HG03039 (cell line): Measurements from ENCODE around the gene TMEM19.

ENCODE experiments used
- ATAC-seq: cut with Tn5 transposase; IDR thresholded peaks from one replicate; pipeline ENCODE4 v1.9.1; 2021; ENCODE audit warnings: mild to moderate bottlenecking, moderate library complexity; ENCODE audit not compliant: unreplicated experiment

TMEM19 gene

GRCh38 chr12:71685914-71686657 lies at the start of gene TMEM19:
TSS of gene TMEM19 (plus strand) at chr12:71686082. CDS start at chr12:71686681, 599 bp downstream.
- peak; percentile 81 for ATAC-seq

GRCh38 chr12:71636704-71637115 lies 49.2 kb upstream of the TMEM19 start:
- ATAC-seq = no peak

GRCh38 chr12:71638499-71638898 lies 47.4 kb upstream of the TMEM19 start:
- no peak for ATAC-seq

- no peak for ATAC-seq
Observed at GRCh38 chr12:71639341-71639760, 46.5 kb upstream of the TMEM19 start.

- no peak for ATAC-seq
Observed at GRCh38 chr12:71640316-71640715, 45.6 kb upstream of the TMEM19 start.

GRCh38 chr12:71641390-71641789 lies 44.5 kb upstream of the TMEM19 start:
- ATAC-seq = no peak

GRCh38 chr12:71642264-71642663 lies 43.6 kb upstream of the TMEM19 start:
- peak; percentile 67 for ATAC-seq

- no peak for ATAC-seq
Observed at GRCh38 chr12:71645268-71645667, 40.6 kb upstream of the TMEM19 start.

GRCh38 chr12:71646512-71646911 lies 39.4 kb upstream of the TMEM19 start:
- ATAC-seq = no peak

GRCh38 chr12:71648537-71648936 lies 37.3 kb upstream of the TMEM19 start:
- no peak for ATAC-seq

- no peak for ATAC-seq
Observed at GRCh38 chr12:71649401-71649800, 36.5 kb upstream of the TMEM19 start.

GRCh38 chr12:71652656-71653055 lies 33.2 kb upstream of the TMEM19 start:
- no peak for ATAC-seq

GRCh38 chr12:71653137-71653536 lies 32.7 kb upstream of the TMEM19 start:
- no peak for ATAC-seq

GRCh38 chr12:71654200-71654599 lies 31.7 kb upstream of the TMEM19 start:
- no peak for ATAC-seq

- no peak for ATAC-seq
Observed at GRCh38 chr12:71655495-71655894, 30.4 kb upstream of the TMEM19 start.

- no peak for ATAC-seq
Observed at GRCh38 chr12:71655907-71656306, 30.0 kb upstream of the TMEM19 start.

- ATAC-seq = no peak
Observed at GRCh38 chr12:71656740-71657139, 29.1 kb upstream of the TMEM19 start.

- ATAC-seq = no peak
Observed at GRCh38 chr12:71661977-71662530, 23.8 kb upstream of the TMEM19 start.

- ATAC-seq = peak; percentile 25
Observed at GRCh38 chr12:71662849-71663560, 22.9 kb upstream of the TMEM19 start.

GRCh38 chr12:71663561-71664410 lies 22.1 kb upstream of the TMEM19 start, which contains the start of the genes THAP2 and ZFC3H1:
TSS of gene THAP2 (plus strand) at chr12:71664301. CDS start at chr12:71664510, 209 bp downstream.
TSS of gene ZFC3H1 (minus strand) at chr12:71663848. CDS start at chr12:71663610, 238 bp downstream.
- peak; percentile 90 for ATAC-seq
